PC-9 (cell line): ENCODE results near the gene MADD.

Source experiments
- CTCF ChIP-seq: fragments of 200-600 bp; sonication (generic); conservative IDR thresholded peaks from 2 replicates; pipeline ENCODE4 v1.6.1; 2017; ENCODE audit warnings: mixed run types, antibody characterized with exemption, mild to moderate bottlenecking, moderate library complexity
- EZH2 ChIP-seq: fragments of 200-600 bp; sonication (generic); IDR thresholded peaks from 2 replicates; pipeline ENCODE4 v1.8.0; 2017; ENCODE audit warnings: antibody characterized with exemption, low read depth

- TF ChIP-seq EZH2 = no peak
- TF ChIP-seq CTCF = no peak
These were observed 96.1 kb downstream of the MADD start for GRCh38 chr11:47366020-47366490.
